Skeletal muscle cell (primary cell): Measurements from ENCODE around the gene FAM3D.

Source experiments
- DNase-seq: peaks from one replicate; pipeline ENCODE4 v3.0.0-alpha.2; 2010; ENCODE audit warnings: low read depth
- H3K4me3 ChIP-seq: 2 replicates; pipeline ENCODE4 v1.5.1; 2011; ENCODE audit warnings: low read depth, mild to moderate bottlenecking, control low read depth, low read length, moderate library complexity

FAM3D gene

GRCh38 chr3:58659051-58659675 lies 7.4 kb downstream of the FAM3D start:
- DNase-seq = no peak
- H3K4me3 ChIP-seq = no peak overlapping the region

- H3K4me3 ChIP-seq = no peak overlapping the region
- DNase-seq = no peak
These were observed 8.1 kb downstream of the FAM3D start for GRCh38 chr3:58658508-58658907.

DNA sequence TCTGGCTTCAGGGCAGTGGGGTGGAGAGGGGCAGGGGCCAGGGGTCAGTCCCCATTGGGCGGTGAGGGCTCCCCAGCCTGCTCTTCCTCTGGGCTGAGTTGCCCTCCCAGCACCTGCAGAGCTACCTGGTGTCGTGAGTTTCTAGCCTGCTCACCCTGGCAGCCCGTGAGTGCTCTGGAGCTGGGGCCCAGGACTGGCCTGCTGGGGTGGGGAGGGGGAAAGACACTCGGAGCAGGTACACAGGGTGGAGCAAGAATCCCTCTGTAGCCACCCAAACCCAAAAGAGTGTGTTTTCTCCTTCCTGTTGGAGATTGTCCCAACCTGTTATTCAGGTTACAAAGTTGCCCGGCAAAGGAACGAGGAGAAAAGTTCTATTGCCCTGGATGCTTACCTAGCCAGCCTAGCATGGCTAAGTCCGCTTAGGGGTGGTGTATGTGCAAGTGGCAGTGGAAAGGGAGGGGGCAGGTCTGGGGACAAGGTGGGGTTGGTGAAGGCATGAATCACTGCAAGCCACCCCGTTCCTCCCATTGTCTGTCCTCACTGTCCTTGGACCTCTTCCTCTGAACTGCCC lies 8.9 kb downstream of the FAM3D start:
- no peak overlapping the region for H3K4me3 ChIP-seq
- DNase-seq = no peak

- no peak overlapping the region for H3K4me3 ChIP-seq
- no peak for DNase-seq
These were observed 9.5 kb downstream of the FAM3D start for GRCh38 chr3:58657036-58657520.

- DNase-seq = no peak
- no peak overlapping the region for H3K4me3 ChIP-seq
These were observed 9.9 kb downstream of the FAM3D start for GRCh38 chr3:58656631-58657030.

- no peak for DNase-seq
These were observed 12.1 kb downstream of the FAM3D start for GRCh38 chr3:58654466-58654865.

DNA sequence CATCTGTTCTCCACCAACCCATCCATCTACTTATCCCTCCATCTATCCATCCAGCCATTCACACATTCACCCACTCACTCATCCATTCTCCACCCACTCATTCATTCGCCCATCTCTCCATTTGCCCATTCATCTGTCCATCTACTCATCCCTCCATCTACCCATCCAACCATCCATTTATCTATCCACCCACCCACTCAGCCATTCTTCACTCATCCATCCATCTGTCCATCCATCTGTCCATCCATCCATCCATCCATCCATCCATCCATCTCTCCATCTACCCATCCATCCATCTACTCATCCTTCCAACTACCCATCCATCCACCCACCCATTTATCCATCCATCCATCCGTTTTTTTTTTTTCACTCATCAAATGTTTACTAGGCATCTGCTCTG lies 13.9 kb downstream of the FAM3D start:
- no peak overlapping the region for H3K4me3 ChIP-seq
- DNase-seq = no peak

More at GRCh38 chr3:58654466-58654865, 12.1 kb downstream of the FAM3D start:
- H3K4me3 ChIP-seq = no peak overlapping the region

DNA sequence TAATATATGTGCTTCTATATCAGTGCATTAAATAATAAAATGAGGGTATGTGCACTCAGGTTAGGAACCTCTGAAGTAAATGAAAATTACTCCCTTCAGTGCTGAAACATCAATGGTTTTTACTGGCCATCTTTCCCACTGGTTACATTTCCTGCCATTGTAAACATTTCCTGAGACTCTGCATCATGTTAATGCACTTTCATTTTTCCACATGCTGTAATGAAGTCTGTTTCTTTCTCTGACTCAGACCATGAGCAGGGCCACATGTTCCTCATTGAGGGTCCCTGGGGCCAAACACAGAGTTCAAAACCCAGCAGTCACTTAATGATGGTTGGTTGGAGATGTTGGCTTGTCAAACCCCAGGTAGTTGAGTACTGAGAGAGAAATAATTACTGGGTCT lies 15.3 kb downstream of the FAM3D start:
- no peak overlapping the region for H3K4me3 ChIP-seq
- DNase-seq = no peak

GRCh38 chr3:58647381-58648141 lies 19.0 kb downstream of the FAM3D start:
- no peak for DNase-seq
- H3K4me3 ChIP-seq = no peak overlapping the region

- no peak for DNase-seq
- H3K4me3 ChIP-seq = no peak overlapping the region
These were observed 20.1 kb downstream of the FAM3D start for GRCh38 chr3:58646503-58646902.

DNA sequence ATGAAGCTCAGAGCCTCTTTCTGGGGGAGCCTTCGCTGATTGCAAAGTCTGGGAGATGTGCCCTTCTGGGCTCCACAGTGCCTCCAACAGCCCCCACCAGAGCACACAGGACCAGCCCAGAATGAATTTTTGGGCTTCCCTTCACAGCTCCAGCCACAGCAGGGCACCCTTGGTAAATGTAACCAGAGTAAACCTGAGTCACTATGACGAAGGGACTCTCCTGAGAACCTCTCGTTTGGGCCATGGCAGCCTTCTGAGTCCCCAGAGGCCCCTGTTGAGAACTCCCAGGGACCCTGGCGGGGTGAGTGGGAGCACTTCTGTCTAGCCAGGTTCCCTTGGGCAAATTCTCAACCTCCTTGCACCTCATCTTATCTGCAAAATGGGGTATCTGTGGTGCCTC lies 20.8 kb downstream of the FAM3D start:
- H3K4me3 ChIP-seq = no peak overlapping the region
- no peak for DNase-seq

GRCh38 chr3:58642846-58643245 lies 23.7 kb downstream of the FAM3D start:
- H3K4me3 ChIP-seq = no peak overlapping the region
- no peak for DNase-seq

- no peak overlapping the region for H3K4me3 ChIP-seq
- DNase-seq = no peak
These were observed 25.7 kb downstream of the FAM3D start for GRCh38 chr3:58640700-58641372.

GRCh38 chr3:58639842-58640241 lies 26.7 kb downstream of the FAM3D start:
- no peak overlapping the region for H3K4me3 ChIP-seq
- no peak for DNase-seq

DNA sequence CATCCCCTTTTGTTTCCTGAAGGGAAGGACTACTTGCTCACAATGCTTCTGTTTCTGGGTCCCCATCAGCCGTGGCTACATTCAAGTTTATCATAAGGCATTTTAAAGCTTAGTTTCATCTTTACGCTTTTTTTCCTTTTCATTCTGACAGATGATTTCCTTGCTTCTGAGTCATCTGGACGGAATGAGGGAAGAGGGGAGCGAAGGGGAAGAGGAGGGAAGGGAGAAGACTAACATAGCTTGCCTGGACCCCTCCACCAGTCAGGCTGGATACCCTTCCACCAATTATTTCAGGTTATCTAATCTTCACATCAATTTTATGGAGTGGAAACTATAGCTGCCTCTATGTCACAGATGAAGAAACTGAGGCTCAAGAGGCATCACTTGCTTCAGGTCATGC lies 27.6 kb downstream of the FAM3D start:
- no peak for DNase-seq
- H3K4me3 ChIP-seq = no peak overlapping the region

DNA sequence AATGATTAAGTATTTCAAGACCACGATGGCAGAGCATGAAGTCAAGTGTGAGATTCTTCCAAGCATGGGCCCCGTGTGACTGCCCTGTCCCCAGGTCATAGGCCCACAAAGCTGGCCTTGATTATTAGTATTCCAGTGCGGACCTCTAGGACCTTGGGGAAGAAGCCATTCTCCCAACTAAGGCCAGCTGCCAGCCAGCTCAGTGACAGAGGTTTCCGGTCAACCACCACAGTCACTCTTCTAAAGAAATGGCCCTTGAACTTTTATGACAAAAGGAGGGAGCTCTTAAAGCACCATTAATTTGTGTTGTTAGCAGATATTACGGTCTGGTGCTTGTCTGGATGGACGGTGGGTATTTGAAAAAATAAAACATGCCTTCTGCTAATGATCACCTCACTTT lies 28.0 kb downstream of the FAM3D start:
- no peak for DNase-seq
- H3K4me3 ChIP-seq = no peak overlapping the region

DNA sequence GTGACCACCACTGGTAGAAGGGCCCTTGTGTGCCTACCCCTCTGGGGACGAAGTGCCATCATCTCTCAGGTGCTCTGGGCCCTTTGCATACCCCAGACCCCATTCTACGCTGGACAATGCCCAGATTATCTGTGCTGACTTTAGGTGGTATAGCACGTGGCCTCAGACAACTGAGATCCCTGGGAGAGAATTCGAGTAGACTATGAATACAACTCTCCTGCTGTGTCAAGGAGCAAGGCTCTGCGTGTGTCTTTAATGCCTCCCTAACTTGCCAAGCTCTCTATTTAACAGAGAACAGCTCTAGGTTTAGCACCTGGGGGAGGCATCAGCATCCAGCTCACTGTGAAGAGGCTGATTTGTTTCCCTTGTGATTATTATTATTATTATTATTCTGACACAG lies 29.1 kb downstream of the FAM3D start:
- no peak for DNase-seq
- no peak overlapping the region for H3K4me3 ChIP-seq

- no peak overlapping the region for H3K4me3 ChIP-seq
- no peak for DNase-seq
These were observed 30.9 kb downstream of the FAM3D start for GRCh38 chr3:58635371-58636285.

- H3K4me3 ChIP-seq = no peak overlapping the region
- no peak for DNase-seq
These were observed 33.3 kb downstream of the FAM3D start for GRCh38 chr3:58633157-58633865.
